Suprapubic skin (tissue), 3 donors: Measurements from ENCODE around the gene MYPOP.

Source experiments
- CTCF ChIP-seq, 2 donors: fragments of 200-600 bp in 1 of 2; fragments of 450-650 bp in 1 of 2; sonication (generic) in 1 of 2; IDR thresholded peaks; one replicate each; pipeline ENCODE4 v1.5.1; 2016 to 2019; ENCODE audit warnings: antibody characterized with exemption in 2 of 2, mild to moderate bottlenecking in 1 of 2, moderate library complexity in 1 of 2
- POLR2AphosphoS5 ChIP-seq, 3 donors: sonication (generic); formaldehyde crosslinking; IDR thresholded peaks; one replicate each; pipeline ENCODE4 v1.6.1; 2017; ENCODE audit warnings: antibody characterized with exemption in 3 of 3

GRCh38 chr19:45862564-45863334 is 39.7 kb downstream of the MYPOP start, which contains the start of gene SYMPK:
- no peak for TF ChIP-seq CTCF (IDR thresholded peaks at IDR 0.05)
- TF ChIP-seq POLR2AphosphoS5 (IDR thresholded peaks at IDR 0.05) = peak; percentile 11 to 77 (median 31)
